ENCODE results near the gene RABGAP1L. TPM values are rescaled to one million over a fixed set of nuclear protein-coding genes. Genes with fewer than 3 reads are reported as not detected.

Gene RABGAP1L
- total and polyA plus RNA-seq, 2 of the 8 experiments (the other 6 are each of a cell fraction or from before 2014, with no cell fraction given): 33.3 to 156 TPM

DNA sequence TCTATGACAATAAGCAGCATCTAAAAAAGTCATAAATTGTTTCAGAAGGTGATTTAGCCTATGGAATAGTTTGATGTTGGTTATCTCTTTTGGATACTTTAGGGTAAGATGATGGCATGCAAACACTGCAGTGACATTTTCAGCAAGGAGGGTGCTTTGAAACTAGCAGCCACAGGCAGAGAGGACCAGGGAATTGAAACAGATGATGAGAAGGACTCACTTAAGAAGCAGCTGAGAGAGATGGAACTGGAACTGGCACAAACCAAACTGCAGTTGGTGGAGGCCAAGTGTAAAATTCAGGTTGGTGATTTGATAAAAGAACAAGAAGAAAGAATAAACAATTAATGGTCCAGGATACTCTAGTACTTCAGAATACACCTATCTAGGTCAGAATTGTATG lies 829.2 kb downstream of the RABGAP1L start:
- H2BK20ac ChIP-seq (ENCODE audit: low read length): no peak overlapping the region
- no peak overlapping the region for H3K4ac ChIP-seq (replicated peaks; ENCODE audit: insufficient read length, low read depth, low read length)
- H3K14ac ChIP-seq (ENCODE audit: insufficient read length): no peak overlapping the region
- H3K9me3 ChIP-seq (ENCODE audit: insufficient read depth in 2 of 2, low read depth in 1 of 2, low read length in 1 of 2): no peaks in the 10 kb centered on the region
- H2BK5ac ChIP-seq (ENCODE audit: low read depth, low read length): no peak overlapping the region
- no peak overlapping the region for H3K56ac ChIP-seq (replicated peaks; ENCODE audit: insufficient read length, low read depth, low read length)
- no peaks in the 10 kb centered on the region for H4K20me1 ChIP-seq (replicated peaks in 1 of 2; ENCODE audit: control insufficient read depth in 1 of 2, insufficient read depth in 2 of 2, low read length in 2 of 2)
- peaks cover 12 to 88% (median 50%) of the 10 kb centered on the region in 4 experiments for H3K36me3 ChIP-seq (ENCODE audit: control insufficient read depth in 2 of 4, insufficient read depth in 4 of 4, low read length in 3 of 4)
- ChIA-PET CTCF (ENCODE audit: partially characterized antibody) (interaction anchor here (1.0 to 2.0 kb wide), 2 partner anchors 9 to 10 kb away, joined by 3 to 13 read pairs; no protein-coding TSS in a partner anchor), POLR2A (ENCODE audit: partially characterized antibody) (interaction anchor here (1.9 kb wide), 1 partner anchor 11 kb away, joined by 9 read pairs; the partner anchor contains the start of gene CACYBP)
- no peak overlapping the region for H3K23ac ChIP-seq (ENCODE audit: insufficient read length)
- H4K5ac ChIP-seq (ENCODE audit: insufficient read length, low read depth, low read length): no peak overlapping the region
- no peak for DNase-seq (ENCODE audit: low read depth in 1 of 2, low spot score in 2 of 2)
- no peak overlapping the region for H2AFZ ChIP-seq (ENCODE audit: low read length)
- no peaks in the 10 kb centered on the region for H3K4me1 ChIP-seq (replicated peaks in 1 of 4; ENCODE audit: control insufficient read depth in 3 of 4, insufficient read depth in 4 of 4, low read length in 3 of 4)
- no peak overlapping the region for H2BK15ac ChIP-seq (ENCODE audit: low read length)
- no peak overlapping the region for H2AK5ac ChIP-seq (ENCODE audit: low read depth, low read length)
- H3K79me1 ChIP-seq (ENCODE audit: low read depth, low read length): no peaks in the 10 kb centered on the region; the same call in 1 of the 2 replicates
- no peaks in the 10 kb centered on the region for H3K23me2 ChIP-seq (ENCODE audit: low read depth, low read length)
- H2BK120ac ChIP-seq (replicated peaks; ENCODE audit: low read depth, low read length): no peak overlapping the region
- H3K27me3 ChIP-seq (replicated peaks in 1 of 4; ENCODE audit: control insufficient read depth in 3 of 4, extremely low read depth in 1 of 4, insufficient read depth in 3 of 4, low read length in 3 of 4): no peaks in the 10 kb centered on the region
- no peak overlapping the region for H4K91ac ChIP-seq (replicated peaks; ENCODE audit: insufficient read length, low read length)
- no peak overlapping the region for H2BK12ac ChIP-seq (ENCODE audit: low read depth, low read length)
- H3K27ac ChIP-seq (ENCODE audit: low read depth, low read length): no peak overlapping the region
- H3K4me3 ChIP-seq (ENCODE audit: extremely low read depth in 1 of 4, insufficient read depth in 2 of 4, low read depth in 3 of 4, low read length in 4 of 4): no peak overlapping the region
- no peak overlapping the region for H4K8ac ChIP-seq (ENCODE audit: extremely low read depth, insufficient read depth, low read length)
- H3K18ac ChIP-seq (ENCODE audit: extremely low read depth, low read length): no peak overlapping the region
- H3K4me2 ChIP-seq (ENCODE audit: insufficient read depth in 1 of 2, low read depth in 2 of 2, low read length in 2 of 2): no peak overlapping the region
- H3K79me2 ChIP-seq (ENCODE audit: control insufficient read depth in 1 of 2, insufficient read depth in 2 of 2, low read length in 2 of 2): no peaks in the 10 kb centered on the region
- H3K9ac ChIP-seq (replicated peaks in 1 of 4; ENCODE audit: extremely low read depth in 1 of 4, low read depth in 3 of 4, low read length in 3 of 4): no peak overlapping the region
- FAIRE-seq: no peak
- TF ChIP-seq SP2 (IDR thresholded peaks at IDR 0.05; ENCODE audit: low read length): no peak
- TF ChIP-seq ASH2L (IDR thresholded peaks at IDR 0.05; ENCODE audit: low read length): no peak
- no peak for TF ChIP-seq TEAD4 (IDR thresholded peaks at IDR 0.05; ENCODE audit: low read depth, low read length)
- no peak for TF ChIP-seq BRCA1 (IDR thresholded peaks at IDR 0.05; ENCODE audit: low read depth, low read length)
- TF ChIP-seq EP300 (IDR thresholded peaks at IDR 0.05; ENCODE audit: borderline replicate concordance in 1 of 2, low read depth in 2 of 2, low read length in 2 of 2): no peak
- no peak for TF ChIP-seq ATF2 (IDR thresholded peaks at IDR 0.05; ENCODE audit: low read length)
- no peak for TF ChIP-seq SP1 (IDR thresholded peaks at IDR 0.05; ENCODE audit: low read depth, low read length)
- no peak for TF ChIP-seq CBX5 (IDR thresholded peaks at IDR 0.05; ENCODE audit: low read depth, low read length)
- no peak for TF ChIP-seq TBP (IDR thresholded peaks at IDR 0.05; ENCODE audit: low read depth, low read length)
- no peak for TF ChIP-seq SAP30 (IDR thresholded peaks at IDR 0.05; ENCODE audit: insufficient read depth, insufficient replicate concordance, low read length)
- no peak for TF ChIP-seq HDAC6 (IDR thresholded peaks at IDR 0.05; ENCODE audit: low read depth, low read length)

Data from H1 (cell line).